MG63 (cell line): ENCODE data around the gene INO80C. TPM values are rescaled to one million over a fixed set of nuclear protein-coding genes. Genes with fewer than 3 reads are reported as not detected.

ENCODE experiments used
- DNase-seq: peaks from one replicate; pipeline ENCODE4 v3.0.0-alpha.2; 2020
- H3K27me3 ChIP-seq: fragments of 250-450 bp; sonication (Bioruptor Pico); 2 replicates; pipeline ENCODE4 v1.5.1; 2020; ENCODE audit warnings: mild to moderate bottlenecking, moderate library complexity
- H3K36me3 ChIP-seq: fragments of 250-450 bp; sonication (Bioruptor Pico); 2 replicates; pipeline ENCODE4 v1.5.1; 2020; ENCODE audit warnings: mild to moderate bottlenecking, moderate library complexity
- H3K4me3 ChIP-seq: fragments of 250-450 bp; sonication (Bioruptor Pico); 2 replicates; pipeline ENCODE4 v1.5.1; 2020; ENCODE audit warnings: mild to moderate bottlenecking, moderate library complexity
- H3K9me3 ChIP-seq: fragments of 250-450 bp; sonication (Bioruptor Pico); 2 replicates; pipeline ENCODE4 v1.5.1; 2020; ENCODE audit warnings: mild to moderate bottlenecking, moderate library complexity
- total RNA-seq: library from RNA; depleted of rRNA; stranded (reverse); fragments of >200 nt; shearing (Covaris generic); gene quantifications from 2 replicates; pipeline ENCODE4 v1.2.3, GENCODE V29; 2014; ENCODE audit warnings: low replicate concordance; rRNA removed

The INO80C gene
- total RNA-seq, 1 experiment from 2014 or later = 14.1 TPM

- DNase-seq = no peak
- Histone ChIP-seq H3K27me3 (no peaks in the 10 kb centered on the region), H3K4me3 (no peak overlapping the region), H3K9me3 (peaks cover 10% of the 10 kb centered on the region), H3K36me3 (no peaks in the 10 kb centered on the region)
These were observed 65.2 kb downstream of the INO80C start for GRCh38 chr18:35432565-35433001.

GRCh38 chr18:35431374-35431741 lies 66.4 kb downstream of the INO80C start:
- no peaks in the 10 kb centered on the region for H3K27me3 ChIP-seq
- DNase-seq = no peak
- H3K36me3 ChIP-seq = no peaks in the 10 kb centered on the region
- peaks cover 10% of the 10 kb centered on the region for H3K9me3 ChIP-seq
- H3K4me3 ChIP-seq = no peak overlapping the region

- Histone ChIP-seq H3K27me3 (no peaks in the 10 kb centered on the region), H3K9me3 (peaks cover 10% of the 10 kb centered on the region), H3K36me3 (no peaks in the 10 kb centered on the region), H3K4me3 (no peak overlapping the region)
- DNase-seq = no peak
These were observed 66.9 kb downstream of the INO80C start for GRCh38 chr18:35430721-35431373.

- Histone ChIP-seq H3K27me3 (no peaks in the 10 kb centered on the region), H3K36me3 (no peaks in the 10 kb centered on the region), H3K4me3 (no peak overlapping the region), H3K9me3 (no peaks in the 10 kb centered on the region)
- DNase-seq = no peak
These were observed 71.0 kb downstream of the INO80C start for GRCh38 chr18:35426786-35427185.

DNA sequence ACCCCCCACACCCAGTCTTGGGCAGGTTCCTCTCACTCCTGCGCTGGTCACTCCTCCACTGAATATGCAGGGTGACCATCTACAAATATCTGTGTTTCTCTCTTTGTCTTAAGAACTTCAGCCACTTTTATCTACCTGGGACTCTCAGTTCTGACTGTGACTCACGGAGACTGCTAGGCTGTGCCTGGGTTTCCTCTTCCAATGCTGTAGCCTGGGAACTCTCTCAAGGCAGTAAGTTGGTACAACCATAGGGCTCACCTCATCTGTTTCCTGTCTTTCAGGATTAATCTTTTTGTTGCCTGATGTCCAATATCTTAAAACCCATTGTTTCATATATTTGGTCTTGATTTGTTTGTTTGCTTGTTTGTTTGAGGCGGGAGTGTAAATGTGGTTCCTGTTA lies 73.4 kb downstream of the INO80C start:
- DNase-seq = no peak
- H3K4me3 ChIP-seq = no peak overlapping the region
- H3K36me3 ChIP-seq = no peaks in the 10 kb centered on the region

DNA sequence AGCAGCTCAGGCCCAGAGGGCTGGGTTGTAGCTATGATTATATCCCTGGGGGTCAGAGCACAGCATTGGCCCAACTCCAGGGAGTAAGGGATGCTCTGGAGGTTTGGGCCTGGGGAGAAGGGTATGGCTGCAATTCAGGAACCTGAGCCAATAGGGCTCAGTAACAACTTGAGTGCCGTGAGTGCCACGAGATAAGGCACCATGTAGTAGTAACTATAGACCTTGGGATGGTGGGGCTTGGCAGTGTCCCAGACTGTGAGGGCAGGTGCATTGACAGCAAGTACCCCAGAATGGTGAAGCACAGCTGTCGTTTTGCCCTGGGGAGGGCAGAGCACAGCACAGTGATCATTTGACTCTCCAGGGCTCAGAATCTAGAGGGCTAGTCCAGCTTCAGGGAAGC lies 75.5 kb downstream of the INO80C start:
- Histone ChIP-seq H3K27me3 (no peaks in the 10 kb centered on the region), H3K36me3 (no peaks in the 10 kb centered on the region), H3K9me3 (peaks cover 4% of the 10 kb centered on the region; the same call in 1 of the 2 replicates), H3K4me3 (no peak overlapping the region)
- no peak for DNase-seq

More for the DNA sequence above, 73.4 kb downstream of the INO80C start:
- Histone ChIP-seq H3K27me3 (no peaks in the 10 kb centered on the region), H3K9me3 (peaks cover 2% of the 10 kb centered on the region; the same call in 1 of the 2 replicates)

DNA sequence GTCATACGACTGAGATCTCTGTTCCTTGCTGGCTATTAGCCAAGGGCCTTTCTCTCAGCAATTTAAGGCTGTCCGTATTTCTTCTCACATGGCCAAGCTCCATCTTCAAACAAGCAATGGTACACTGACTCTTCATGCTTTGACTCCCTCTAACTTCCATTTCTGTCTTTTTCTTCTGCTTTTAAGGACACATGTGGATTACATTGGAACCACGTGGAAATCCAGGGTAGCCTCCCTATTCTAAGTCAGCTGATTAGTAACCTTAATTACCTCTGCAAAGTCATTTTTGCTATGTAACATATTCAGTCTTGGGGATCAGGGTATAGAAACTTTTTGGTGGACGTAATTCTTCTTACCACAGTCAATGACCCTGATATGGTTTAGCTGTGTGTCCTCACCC lies 79.2 kb downstream of the INO80C start:
- Histone ChIP-seq H3K4me3 (no peak overlapping the region), H3K27me3 (no peaks in the 10 kb centered on the region), H3K36me3 (no peaks in the 10 kb centered on the region), H3K9me3 (peaks cover 4% of the 10 kb centered on the region; the same call in 1 of the 2 replicates)
- no peak for DNase-seq

Other genes starting within 250 kb of the INO80C start
- 11.1 and 19.7 TPM in 2 replicates for gene ZSCAN30, start 207.7 kb downstream of the INO80C start, total RNA-seq
- gene ZNF24, start 153.5 kb downstream of the INO80C start, total RNA-seq = 13.1 and 15.2 TPM in 2 replicates
- gene ZNF396, start 120.6 kb downstream of the INO80C start, total RNA-seq = 0.10 and 0.25 TPM in 2 replicates
- gene GALNT1, start 83.8 kb upstream of the INO80C start, total RNA-seq = 62.6 and 71.3 TPM in 2 replicates